C4-2B (cell line): ENCODE data around the gene DNAJC10.

Experiments
- ZFX ChIP-seq: fragments of 450-650 bp; IDR thresholded peaks from 2 replicates; pipeline ENCODE4 v1.6.1; 2017
- TF ChIP-seq, protein P1 (sequence below): fragments of 450-650 bp; conservative IDR thresholded peaks from 2 replicates; pipeline ENCODE4 v1.5.1; 2017; ENCODE audit warnings: mild to moderate bottlenecking

- TF ChIP-seq, protein P1, sequence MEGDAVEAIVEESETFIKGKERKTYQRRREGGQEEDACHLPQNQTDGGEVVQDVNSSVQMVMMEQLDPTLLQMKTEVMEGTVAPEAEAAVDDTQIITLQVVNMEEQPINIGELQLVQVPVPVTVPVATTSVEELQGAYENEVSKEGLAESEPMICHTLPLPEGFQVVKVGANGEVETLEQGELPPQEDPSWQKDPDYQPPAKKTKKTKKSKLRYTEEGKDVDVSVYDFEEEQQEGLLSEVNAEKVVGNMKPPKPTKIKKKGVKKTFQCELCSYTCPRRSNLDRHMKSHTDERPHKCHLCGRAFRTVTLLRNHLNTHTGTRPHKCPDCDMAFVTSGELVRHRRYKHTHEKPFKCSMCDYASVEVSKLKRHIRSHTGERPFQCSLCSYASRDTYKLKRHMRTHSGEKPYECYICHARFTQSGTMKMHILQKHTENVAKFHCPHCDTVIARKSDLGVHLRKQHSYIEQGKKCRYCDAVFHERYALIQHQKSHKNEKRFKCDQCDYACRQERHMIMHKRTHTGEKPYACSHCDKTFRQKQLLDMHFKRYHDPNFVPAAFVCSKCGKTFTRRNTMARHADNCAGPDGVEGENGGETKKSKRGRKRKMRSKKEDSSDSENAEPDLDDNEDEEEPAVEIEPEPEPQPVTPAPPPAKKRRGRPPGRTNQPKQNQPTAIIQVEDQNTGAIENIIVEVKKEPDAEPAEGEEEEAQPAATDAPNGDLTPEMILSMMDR, result no peak
- no peak for TF ChIP-seq ZFX
These were observed 28.4 kb downstream of the DNAJC10 start for GRCh38 chr2:182744490-182744889.
